Right ventricle myocardium inferior (tissue), 1 donor: ENCODE results near the gene LZIC. TPM values are rescaled to one million over a fixed set of nuclear protein-coding genes. Genes with fewer than 3 reads are reported as not detected.

Experiments used
- ATAC-seq: fragments of 200-7000 bp; cut with Tn5 transposase; one replicate; pipeline ENCODE4 v1.9.1; 2020; ENCODE audit warnings: mild to moderate bottlenecking, moderate library complexity
- DNase-seq: peaks from one replicate; pipeline ENCODE4 v3.0.0; 2021; ENCODE audit errors: missing footprints
- intact Hi-C: fragments of 100-400 bp; cut with DNase I; formaldehyde crosslinking; loops from one replicate; pipeline ENCODE4 v1.11.0; 2022
- microRNA-seq: library from miRNA; unstranded; fragments of <30 nt; microRNA quantifications from one replicate; pipeline ENCODE4 v1.2.0, GENCODE V29; 2020
- total RNA-seq: library from RNA; stranded (reverse); fragmentation: NEBNext Ultra II Directional; extraction: Animal tissue kit (Norgen Biotek cat#: 25700); gene quantifications from one replicate; pipeline ENCODE4 v1.2.1, GENCODE V29; 2021
- donor health status: DM: no; HTN: yes; CAD: no; lungs with severe emphysema.

The LZIC gene
- total RNA-seq, 1 donor from 2014 or later: 41.8 TPM

- ATAC-seq (no peak), DNase-seq (no peak)
- intact Hi-C loops: no loop called here
Observed at GRCh38 chr1:9891207-9891606, 52.0 kb downstream of the LZIC start.

GRCh38 chr1:9890224-9890731 lies 52.9 kb downstream of the LZIC start:
- DNase-seq: no peak
- ATAC-seq: no peak
- intact Hi-C loops: no loop called here

DNA sequence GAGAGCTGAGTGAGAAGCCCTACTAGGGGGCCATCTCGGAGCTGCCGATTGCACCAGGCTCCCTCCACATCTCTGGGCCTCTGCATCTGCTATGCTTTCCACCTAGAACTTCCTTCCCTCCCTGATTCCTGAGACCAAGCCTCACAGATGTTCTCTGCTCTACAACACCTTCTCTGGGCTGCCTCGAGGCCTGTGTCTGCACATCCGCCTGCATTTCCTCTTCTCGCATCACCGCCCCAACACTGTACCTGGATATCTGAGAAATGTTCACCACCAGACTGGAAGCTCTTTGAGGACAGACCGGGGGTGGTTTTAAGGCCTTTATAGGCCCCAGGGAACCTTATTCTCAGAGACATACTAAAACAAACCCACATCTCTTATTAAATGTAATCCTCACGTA lies 53.8 kb downstream of the LZIC start:
- ATAC-seq: no peak
- intact Hi-C loops: no loop called here
- DNase-seq: no peak

GRCh38 chr1:9888886-9889285 lies 54.3 kb downstream of the LZIC start:
- DNase-seq (no peak), ATAC-seq (no peak)
- intact Hi-C loops: no loop called here

- intact Hi-C loops: no loop called here
- no peak for ATAC-seq
- DNase-seq: no peak
Observed at GRCh38 chr1:9887070-9887469, 56.1 kb downstream of the LZIC start.

DNA sequence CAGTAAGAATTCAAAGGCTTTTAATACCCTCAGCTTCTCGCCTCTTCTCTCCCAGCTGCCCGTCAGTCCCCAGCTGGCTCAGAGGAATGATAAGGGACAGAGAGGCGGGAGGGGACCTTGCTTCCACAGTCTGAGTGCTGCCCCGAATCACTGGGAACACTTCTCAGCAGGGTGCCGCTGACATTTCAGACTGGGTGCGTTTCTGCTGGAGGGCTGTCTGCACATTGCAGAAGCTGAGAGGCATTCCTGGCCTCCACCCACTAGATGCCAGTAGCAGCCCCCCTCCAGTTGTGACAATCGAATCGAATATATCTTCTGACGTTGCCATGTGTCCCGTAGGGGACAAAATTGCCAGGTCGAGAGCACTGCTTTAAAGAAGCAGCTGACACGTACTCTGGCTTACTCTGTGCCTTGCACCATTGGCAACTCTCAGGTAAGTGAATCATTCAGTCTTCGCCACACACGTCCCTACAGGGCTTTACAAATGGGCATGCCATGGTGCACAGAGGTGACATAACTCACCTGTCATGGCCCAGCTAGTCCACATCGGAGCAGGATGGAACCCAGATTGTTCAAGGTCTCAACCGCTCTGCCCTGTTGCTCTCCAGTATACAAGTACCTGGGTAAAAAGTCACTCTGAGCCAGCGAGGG lies 57.0 kb downstream of the LZIC start:
- intact Hi-C loops: no loop called here
- ATAC-seq: peak; percentile 78

GRCh38 chr1:9884805-9885204 lies 58.4 kb downstream of the LZIC start:
- ATAC-seq: no peak
- intact Hi-C loops: no loop called here
- DNase-seq: no peak

More for the DNA sequence above, 57.0 kb downstream of the LZIC start:
- DNase-seq: no peak

- ATAC-seq (peak; percentile 38), DNase-seq (no peak)
- intact Hi-C loops: no loop called here
Observed at GRCh38 chr1:9883585-9884449, 59.4 kb downstream of the LZIC start.

- intact Hi-C loops: no loop called here
- ATAC-seq (no peak), DNase-seq (no peak)
Observed at GRCh38 chr1:9882945-9883303, 60.3 kb downstream of the LZIC start.

GRCh38 chr1:9882296-9882944 lies 60.8 kb downstream of the LZIC start:
- no peak for ATAC-seq

GRCh38 chr1:9881838-9882249 lies 61.3 kb downstream of the LZIC start:
- intact Hi-C loops: no loop called here
- no peak for DNase-seq
- no peak for ATAC-seq

More at GRCh38 chr1:9882296-9882944, 60.8 kb downstream of the LZIC start:
- DNase-seq: no peak
- intact Hi-C loops: no loop called here

Small RNA genes within 50 kb of the gene (microRNA-seq; reads per million reads assigned to microRNA genes)
- gene MIR5697: not detected

Other genes with a start within 250 kb of the LZIC start
- 52.3 TPM for gene CLSTN1, start 119.4 kb downstream of the LZIC start, total RNA-seq
- 50.6 TPM for gene CTNNBIP1, start 33.1 kb downstream of the LZIC start, total RNA-seq
- 19.3 TPM for gene NMNAT1, start 84 bp upstream of the LZIC start, total RNA-seq
- 39.3 TPM for gene RBP7, start 53.8 kb upstream of the LZIC start, total RNA-seq
- 66.4 TPM for gene UBE4B, start 89.6 kb upstream of the LZIC start, total RNA-seq